ENCODE data around the gene NFKBIL1. TPM values are rescaled to one million over a fixed set of nuclear protein-coding genes. Genes with fewer than 3 reads are reported as not detected.
A peak's percentile ranks its signal among the peaks of the same experiment; 100 is the strongest.

Gene NFKBIL1
- total and polyA plus RNA-seq, 2 experiments from 2014 or later = 25.0 to 28.9 TPM

DNA sequence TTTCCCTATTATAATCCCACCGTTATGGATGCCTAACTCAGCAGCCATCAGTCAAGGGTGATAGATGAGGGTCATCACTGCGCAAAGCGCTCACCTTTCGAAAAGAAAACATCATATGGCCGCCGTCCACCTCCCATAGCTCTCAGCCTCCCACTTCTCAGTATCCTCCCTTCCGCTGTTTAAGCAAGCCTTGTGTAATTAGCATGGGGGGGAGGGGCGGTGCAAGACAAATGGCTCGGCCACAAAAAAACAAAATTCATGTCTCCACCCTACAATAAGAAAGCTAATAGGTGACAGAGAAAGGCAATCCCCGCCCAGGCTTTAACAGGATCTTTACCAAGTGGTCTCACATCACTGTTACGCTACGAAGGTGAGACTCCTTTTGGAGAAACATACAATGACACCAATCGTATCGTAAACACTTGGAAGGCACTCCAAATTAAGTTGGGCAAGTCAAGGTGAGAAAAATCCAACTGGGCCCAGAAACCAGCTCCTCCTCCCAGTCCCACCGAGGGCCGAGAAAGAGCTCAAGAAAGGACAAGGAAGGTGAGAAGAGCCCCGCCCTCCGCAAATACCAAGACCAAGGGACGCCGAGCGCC is 6.2 kb upstream of the NFKBIL1 start:
- peak overlapping the region; percentile 99 for H3K27ac ChIP-seq
- H3K9me3 ChIP-seq (ENCODE audit: low read depth) = no peaks in the 10 kb centered on the region
- peak overlapping the region; percentile 56 for H3K4me3 ChIP-seq
- no peaks in the 10 kb centered on the region for H3K9me2 ChIP-seq (replicated peaks; ENCODE audit: insufficient read depth)
- WGBS (ENCODE audit: low lambda C conversion rate, missing lambda C conversion rate) = under 1% methylated on average over 21 of the region's 21 CpGs
- peaks cover 19% of the 10 kb centered on the region for H3K4me1 ChIP-seq (ENCODE audit: insufficient read depth)
- no peaks in the 10 kb centered on the region for H3K27me3 ChIP-seq
- peaks cover 68% of the 10 kb centered on the region for H3K79me2 ChIP-seq
- peak; percentile 74 for DNase-seq (ENCODE audit: low spot score)
- peak overlapping the region; percentile 12 for H2AFZ ChIP-seq
- TF ChIP-seq EZH2 (IDR thresholded peaks at IDR 0.05; ENCODE audit: borderline replicate concordance) (no peak), CTCF (IDR thresholded peaks at IDR 0.05; ENCODE audit: poor library complexity) (no peak)
- H3K36me3 ChIP-seq (replicated peaks; ENCODE audit: insufficient read depth, low read depth) = peaks cover 1% of the 10 kb centered on the region
- H4K20me1 ChIP-seq (ENCODE audit: insufficient read depth, poor library complexity, severe bottlenecking) = peaks cover 50% of the 10 kb centered on the region
- peak overlapping the region; percentile 86 for H3K4me2 ChIP-seq

GRCh38 chr6:31541658-31542521 is 5.5 kb upstream of the NFKBIL1 start, which contains the start of gene DDX39B:
DDX39B (minus strand) TSS chr6:31542003; CDS start chr6:31540532, 1,471 bp downstream.
- WGBS (ENCODE audit: low lambda C conversion rate, missing lambda C conversion rate) = 2% methylated on average over 43 of the region's 43 CpGs
- H3K79me2 ChIP-seq = peaks cover 61% of the 10 kb centered on the region
- peak within 1 kb of the TSS; percentile 99 for H3K27ac ChIP-seq
- peak within 1 kb of the TSS; percentile 56 for H3K4me3 ChIP-seq
- no peaks in the 10 kb centered on the region for H3K27me3 ChIP-seq
- peak within 1 kb of the TSS; percentile 86 for H3K4me2 ChIP-seq
- H4K20me1 ChIP-seq (ENCODE audit: insufficient read depth, poor library complexity, severe bottlenecking) = peaks cover 43% of the 10 kb centered on the region
- H3K9me3 ChIP-seq (ENCODE audit: low read depth) = no peaks in the 10 kb centered on the region
- no peaks in the 10 kb centered on the region for H3K9me2 ChIP-seq (replicated peaks; ENCODE audit: insufficient read depth)
- peak; percentile 98 for DNase-seq (ENCODE audit: low spot score)
- H2AFZ ChIP-seq = peak within 1 kb of the TSS; percentile 81
- H3K36me3 ChIP-seq (replicated peaks; ENCODE audit: insufficient read depth, low read depth) = no peaks in the 10 kb centered on the region
- H3K4me1 ChIP-seq (ENCODE audit: insufficient read depth) = peaks cover 19% of the 10 kb centered on the region
- TF ChIP-seq EZH2phosphoT487 (IDR thresholded peaks at IDR 0.05; ENCODE audit: low read depth, severe bottlenecking, unreplicated experiment) (no peak), CTCF (IDR thresholded peaks at IDR 0.05; ENCODE audit: poor library complexity) (no peak), EZH2 (IDR thresholded peaks at IDR 0.05; ENCODE audit: borderline replicate concordance) (no peak)

GRCh38 chr6:31543639-31544038 is 3.8 kb upstream of the NFKBIL1 start:
- no peak for DNase-seq (ENCODE audit: low spot score)
- TF ChIP-seq EZH2phosphoT487 (IDR thresholded peaks at IDR 0.05; ENCODE audit: low read depth, severe bottlenecking, unreplicated experiment) (no peak), EZH2 (IDR thresholded peaks at IDR 0.05; ENCODE audit: borderline replicate concordance) (no peak), CTCF (IDR thresholded peaks at IDR 0.05; ENCODE audit: poor library complexity) (no peak)
- Histone ChIP-seq H3K27me3 (no peaks in the 10 kb centered on the region), H3K4me2 (no peak overlapping the region), H4K20me1 (ENCODE audit: insufficient read depth, poor library complexity, severe bottlenecking) (peaks cover 26% of the 10 kb centered on the region), H3K79me2 (peaks cover 54% of the 10 kb centered on the region), H3K4me1 (ENCODE audit: insufficient read depth) (peaks cover 27% of the 10 kb centered on the region), H3K36me3 (replicated peaks; ENCODE audit: insufficient read depth, low read depth) (no peaks in the 10 kb centered on the region), H3K27ac (no peak overlapping the region), H3K9me2 (replicated peaks; ENCODE audit: insufficient read depth) (no peaks in the 10 kb centered on the region), H2AFZ (no peak overlapping the region), H3K9me3 (ENCODE audit: low read depth) (no peaks in the 10 kb centered on the region), H3K4me3 (no peak overlapping the region)
- 95% methylated on average over 6 of the region's 6 CpGs for whole genome bisulfite sequencing (ENCODE audit: low lambda C conversion rate, missing lambda C conversion rate)

All from hepatocyte (in vitro differentiated cells).